GM19452 (cell line): Measurements from ENCODE around the gene TNNC2.
"Not testable (repeated sequence)": the region's sequence is repeated elsewhere in the genome, so short reads cannot be mapped to it uniquely, and the experiment has no call there.

Source experiments
- ATAC-seq: cut with Tn5 transposase; IDR thresholded peaks from one replicate; pipeline ENCODE4 v1.9.1; 2021; ENCODE audit not compliant: unreplicated experiment

The TNNC2 gene

GRCh38 chr20:45827030-45827652 lies at the start of gene TNNC2:
Gene TNNC2, minus strand, starts transcription at chr20:45827312. Its CDS starts 64 bp downstream, at chr20:45827248.
- no peak for ATAC-seq

- no peak for ATAC-seq
Observed at GRCh38 chr20:45874576-45874975, 47.5 kb upstream of the TNNC2 start.

GRCh38 chr20:45874104-45874481 lies 47.0 kb upstream of the TNNC2 start:
- not testable (repeated sequence) for ATAC-seq

- ATAC-seq, result no peak
Observed at GRCh38 chr20:45873409-45874103, 46.4 kb upstream of the TNNC2 start.

GRCh38 chr20:45872626-45873025 lies 45.5 kb upstream of the TNNC2 start:
- ATAC-seq, result no peak

- no peak for ATAC-seq
Observed at GRCh38 chr20:45867819-45868176, 40.7 kb upstream of the TNNC2 start.

- no peak for ATAC-seq
Observed at GRCh38 chr20:45867136-45867818, 40.2 kb upstream of the TNNC2 start.

GRCh38 chr20:45866454-45866853 lies 39.3 kb upstream of the TNNC2 start:
- no peak for ATAC-seq

- ATAC-seq, result no peak
Observed at GRCh38 chr20:45863543-45864470, 36.7 kb upstream of the TNNC2 start.

- ATAC-seq, result no peak
Observed at GRCh38 chr20:45861221-45862075, 34.3 kb upstream of the TNNC2 start.

- no peak for ATAC-seq
Observed at GRCh38 chr20:45860560-45861220, 33.6 kb upstream of the TNNC2 start.

- ATAC-seq, result no peak
Observed at GRCh38 chr20:45859916-45860315, 32.8 kb upstream of the TNNC2 start.

- peak; percentile 17 for ATAC-seq
Observed at GRCh38 chr20:45857882-45858216, 30.7 kb upstream of the TNNC2 start.

GRCh38 chr20:45857114-45857881 lies 30.2 kb upstream of the TNNC2 start, which contains the start of the genes ACOT8 and ZSWIM3:
Gene ACOT8, minus strand, starts transcription at chr20:45857392. Its CDS starts 77 bp downstream, at chr20:45857315.
Gene ZSWIM3, plus strand, starts transcription at chr20:45857614. Its CDS starts 212 bp downstream, at chr20:45857826.
- peak; percentile 97 for ATAC-seq

- ATAC-seq, result no peak
Observed at GRCh38 chr20:45853484-45853883, 26.4 kb upstream of the TNNC2 start.

- ATAC-seq, result no peak
Observed at GRCh38 chr20:45852326-45852725, 25.2 kb upstream of the TNNC2 start.

- ATAC-seq, result no peak
Observed at GRCh38 chr20:45851501-45851900, 24.4 kb upstream of the TNNC2 start.

- no peak for ATAC-seq
Observed at GRCh38 chr20:45850926-45851325, 23.8 kb upstream of the TNNC2 start.

GRCh38 chr20:45850238-45850637 lies 23.1 kb upstream of the TNNC2 start:
- ATAC-seq, result no peak
